ENCODE measurements around the gene GRAMD1C. TPM values are rescaled to one million over a fixed set of nuclear protein-coding genes. Genes with fewer than 3 reads are reported as not detected.

The GRAMD1C gene
- total RNA-seq, 6 donors from 2014 or later = 3.7 to 40.1 (median 6.3) TPM

DNA sequence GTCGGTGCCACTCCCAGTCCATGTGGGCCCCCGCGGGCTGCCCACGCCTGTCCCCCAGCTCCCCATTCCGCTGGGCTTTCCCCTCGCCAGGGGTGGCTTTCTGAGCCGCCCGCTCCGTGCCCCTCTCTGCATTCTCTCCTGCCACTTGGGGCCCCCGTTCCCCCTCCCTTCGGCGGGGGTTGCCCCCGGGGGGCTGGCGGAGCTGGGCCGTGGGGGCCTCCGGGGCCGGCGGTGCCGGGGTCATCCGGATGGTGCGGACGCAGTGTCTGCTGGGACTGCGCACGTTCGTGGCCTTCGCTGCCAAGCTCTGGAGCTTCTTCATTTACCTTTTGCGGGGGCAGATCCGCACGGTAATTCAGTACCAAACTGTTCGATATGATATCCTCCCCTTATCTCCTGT, 46.5 kb downstream of the GRAMD1C start:
- WGBS, 2 donors = 93 to 95% methylated on average over 13 to 27 of the region's 30 CpGs
- Histone ChIP-seq H3K4me3 (no peak overlapping the region), H3K36me3 (no peaks in the 10 kb centered on the region), H3K4me1 (no peaks in the 10 kb centered on the region), H3K27me3 (no peaks in the 10 kb centered on the region), H3K27ac (no peak overlapping the region), H3K9me3 (peaks cover 0 to 4% (median 0%) of the 10 kb centered on the region in 4 donors)
- ATAC-seq (ENCODE audit: low FRiP score in 2 of 2) = peak in 1 of 2 donors; percentile 66
- peak in 1 of 2 donors; percentile 76 for DNase-seq
- TF ChIP-seq POLR2AphosphoS5 (IDR thresholded peaks at IDR 0.05) (no peak), EP300 (IDR thresholded peaks at IDR 0.05) (no peak), POLR2A (IDR thresholded peaks at IDR 0.05) (no peak)
- TF ChIP-seq, protein P1, sequence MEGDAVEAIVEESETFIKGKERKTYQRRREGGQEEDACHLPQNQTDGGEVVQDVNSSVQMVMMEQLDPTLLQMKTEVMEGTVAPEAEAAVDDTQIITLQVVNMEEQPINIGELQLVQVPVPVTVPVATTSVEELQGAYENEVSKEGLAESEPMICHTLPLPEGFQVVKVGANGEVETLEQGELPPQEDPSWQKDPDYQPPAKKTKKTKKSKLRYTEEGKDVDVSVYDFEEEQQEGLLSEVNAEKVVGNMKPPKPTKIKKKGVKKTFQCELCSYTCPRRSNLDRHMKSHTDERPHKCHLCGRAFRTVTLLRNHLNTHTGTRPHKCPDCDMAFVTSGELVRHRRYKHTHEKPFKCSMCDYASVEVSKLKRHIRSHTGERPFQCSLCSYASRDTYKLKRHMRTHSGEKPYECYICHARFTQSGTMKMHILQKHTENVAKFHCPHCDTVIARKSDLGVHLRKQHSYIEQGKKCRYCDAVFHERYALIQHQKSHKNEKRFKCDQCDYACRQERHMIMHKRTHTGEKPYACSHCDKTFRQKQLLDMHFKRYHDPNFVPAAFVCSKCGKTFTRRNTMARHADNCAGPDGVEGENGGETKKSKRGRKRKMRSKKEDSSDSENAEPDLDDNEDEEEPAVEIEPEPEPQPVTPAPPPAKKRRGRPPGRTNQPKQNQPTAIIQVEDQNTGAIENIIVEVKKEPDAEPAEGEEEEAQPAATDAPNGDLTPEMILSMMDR (IDR thresholded peaks at IDR 0.05) = no peak

DNA sequence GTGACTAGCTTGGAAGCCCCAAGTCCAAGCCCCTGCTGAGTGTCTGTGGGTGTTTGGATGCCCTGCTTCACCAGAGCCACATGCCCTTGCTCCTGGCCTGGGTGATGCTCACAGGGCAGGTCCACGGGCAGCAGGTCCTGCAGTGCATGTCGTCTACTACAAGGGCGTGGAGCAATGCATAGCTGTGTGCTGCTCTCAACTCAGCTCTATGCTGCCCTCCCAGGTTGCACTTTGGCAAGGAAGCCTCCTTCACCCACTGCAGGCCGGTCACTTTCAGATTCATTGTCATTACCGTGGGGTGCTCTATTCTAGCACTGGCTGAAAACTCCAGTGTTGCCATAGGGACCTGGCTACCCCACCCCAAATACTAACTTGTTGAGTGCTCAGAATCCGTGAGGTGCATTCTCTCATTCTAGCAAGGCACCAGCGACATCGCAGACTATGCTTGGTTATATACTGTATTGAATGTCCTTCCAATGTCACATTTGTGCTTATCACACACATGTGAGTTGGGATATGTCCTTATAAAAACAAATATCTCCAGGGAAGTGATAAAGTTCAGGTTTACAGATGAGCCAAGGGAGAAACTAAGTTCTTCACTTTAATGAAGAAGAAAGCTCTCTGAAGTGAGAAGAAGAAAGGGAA, 51.8 kb downstream of the GRAMD1C start:
- Histone ChIP-seq H3K4me1 (no peaks in the 10 kb centered on the region), H3K27me3 (no peaks in the 10 kb centered on the region), H3K27ac (no peak overlapping the region), H3K4me3 (no peak overlapping the region), H3K9me3 (no peaks in the 10 kb centered on the region), H3K36me3 (no peaks in the 10 kb centered on the region)
- TF ChIP-seq EP300 (IDR thresholded peaks at IDR 0.05) (no peak), POLR2AphosphoS5 (IDR thresholded peaks at IDR 0.05) (no peak), POLR2A (IDR thresholded peaks at IDR 0.05) (no peak)
- TF ChIP-seq, protein P1 (IDR thresholded peaks at IDR 0.05) = no peak
- WGBS, 2 donors = 77 to 100% methylated on average over 2 to 8 of the region's 8 CpGs
- peak; percentile 36 to 49 for ATAC-seq (ENCODE audit: low FRiP score in 2 of 2)
- peak in 1 of 2 donors; percentile 8 for DNase-seq

DNA sequence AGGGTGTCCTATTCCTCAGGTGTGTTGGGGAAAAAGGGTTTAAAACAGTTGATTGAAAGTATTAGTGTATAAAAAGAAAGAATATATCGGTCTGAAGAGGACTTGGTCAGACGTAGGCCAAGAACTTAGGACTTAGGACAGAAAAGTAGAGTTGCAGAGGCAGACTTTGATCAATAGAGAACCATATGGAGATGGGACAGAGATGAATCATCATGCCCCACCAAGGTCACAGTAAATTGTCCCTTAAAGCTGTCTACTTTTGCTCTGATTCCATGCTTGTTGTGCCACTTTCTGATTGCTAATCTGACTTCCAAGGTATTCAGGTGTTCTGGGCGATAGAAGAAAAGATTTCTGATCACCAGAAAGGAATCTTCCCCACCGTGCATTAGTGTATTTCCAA, 56.3 kb downstream of the GRAMD1C start:
- Histone ChIP-seq H3K27ac (no peak overlapping the region), H3K27me3 (no peaks in the 10 kb centered on the region), H3K36me3 (no peaks in the 10 kb centered on the region), H3K4me1 (peaks cover 0 to 17% (median 2%) of the 10 kb centered on the region in 4 donors), H3K9me3 (no peaks in the 10 kb centered on the region), H3K4me3 (no peak overlapping the region)
- ATAC-seq (ENCODE audit: low FRiP score in 2 of 2) (no peak), DNase-seq (no peak)
- whole genome bisulfite sequencing, 2 donors = 92 to 93% methylated on average over 4 of the region's 4 CpGs
- no peak for TF ChIP-seq POLR2A (IDR thresholded peaks at IDR 0.05)
- no peak for TF ChIP-seq EP300 (IDR thresholded peaks at IDR 0.05)
- no peak for TF ChIP-seq POLR2AphosphoS5 (IDR thresholded peaks at IDR 0.05)
- TF ChIP-seq, protein P1 (IDR thresholded peaks at IDR 0.05) = no peak

DNA sequence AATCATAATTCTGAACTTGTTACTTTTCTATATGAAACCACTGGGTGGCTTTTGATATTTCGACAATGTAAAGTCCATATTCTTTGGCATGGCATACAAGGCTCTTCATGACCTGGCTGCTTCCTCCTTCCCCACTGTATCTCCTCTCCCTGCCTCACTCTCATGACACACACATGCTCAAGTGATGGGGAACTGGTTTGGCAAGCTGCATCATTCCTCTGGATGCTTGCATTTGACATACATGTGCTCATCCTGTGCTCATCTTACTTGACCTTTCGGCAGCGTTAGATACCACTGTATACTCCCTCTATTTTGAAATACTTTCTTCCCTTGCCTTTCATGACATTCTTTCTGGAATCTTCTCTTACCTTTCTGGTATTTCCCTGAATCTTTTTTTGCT, 57.4 kb downstream of the GRAMD1C start:
- peaks cover 0 to 17% (median 2%) of the 10 kb centered on the region in 4 donors for H3K4me1 ChIP-seq
- TF ChIP-seq EP300 (IDR thresholded peaks at IDR 0.05) (no peak), POLR2A (IDR thresholded peaks at IDR 0.05) (no peak), POLR2AphosphoS5 (IDR thresholded peaks at IDR 0.05) (no peak)
- TF ChIP-seq, protein P1 (IDR thresholded peaks at IDR 0.05) = no peak
- no peak overlapping the region for H3K4me3 ChIP-seq
- 98 to 100% methylated on average over 3 of the region's 3 CpGs for WGBS, 2 donors
- no peak overlapping the region for H3K27ac ChIP-seq
- no peaks in the 10 kb centered on the region for H3K27me3 ChIP-seq
- no peaks in the 10 kb centered on the region for H3K36me3 ChIP-seq
- no peak for DNase-seq
- no peaks in the 10 kb centered on the region for H3K9me3 ChIP-seq
- no peak for ATAC-seq (ENCODE audit: low FRiP score in 2 of 2)

DNA sequence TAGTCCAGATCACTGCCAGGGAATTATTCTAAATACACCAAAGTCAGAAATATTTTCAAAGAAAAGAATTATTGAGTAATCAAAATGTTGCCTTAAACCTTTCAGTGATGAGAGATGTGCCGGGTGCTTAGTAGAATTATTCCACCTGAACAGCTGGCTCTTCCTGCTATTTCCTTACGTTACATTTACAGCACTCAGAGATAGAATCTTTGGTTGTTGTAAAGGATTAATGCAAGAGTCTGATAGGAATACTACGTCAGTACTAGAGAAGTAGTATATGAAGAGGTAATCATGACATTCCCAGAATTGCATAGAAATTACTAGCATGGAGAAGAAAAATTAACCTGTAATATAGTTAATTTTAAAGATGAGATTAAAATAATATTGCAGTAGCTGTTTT, 58.3 kb downstream of the GRAMD1C start:
- no peak for DNase-seq
- no peak for TF ChIP-seq POLR2AphosphoS5 (IDR thresholded peaks at IDR 0.05)
- TF ChIP-seq EP300 (IDR thresholded peaks at IDR 0.05) = no peak
- no peak for TF ChIP-seq POLR2A (IDR thresholded peaks at IDR 0.05)
- TF ChIP-seq, protein P1 (IDR thresholded peaks at IDR 0.05) = no peak
- Histone ChIP-seq H3K4me1 (peaks cover 0 to 17% (median 2%) of the 10 kb centered on the region in 4 donors), H3K4me3 (peak overlapping the region in 3 of 4 donors; percentile 29 to 36 (median 34)), H3K27ac (peak overlapping the region in 1 of 4 donors; percentile 61), H3K36me3 (no peaks in the 10 kb centered on the region), H3K27me3 (no peaks in the 10 kb centered on the region), H3K9me3 (no peaks in the 10 kb centered on the region)
- no peak for ATAC-seq (ENCODE audit: low FRiP score in 2 of 2)
- WGBS, 2 donors = 49 to 71% methylated on average over 3 of the region's 3 CpGs
